Small intestine (tissue), 7 donors: ENCODE measurements around the gene UBA1. TPM values are rescaled to one million over a fixed set of nuclear protein-coding genes. Genes with fewer than 3 reads are reported as not detected.

Experiments
- DNase-seq, 2 donors: peaks; one replicate each; pipeline versions ENCODE4 v3.0.0 to v3.0.0-alpha.2; 2013
- FAIRE-seq: peaks from 2 replicates; lab custom pipeline; 2012; peaks lifted over from hg19 to GRCh38; lab: Jason Lieb, UNC
- H3K27ac ChIP-seq, 3 donors: one replicate each; pipeline ENCODE4 v1.5.1; 2013; ENCODE audit warnings: low read length in 2 of 3, mild to moderate bottlenecking in 2 of 3, control low read depth in 1 of 3, inconsistent platforms in 1 of 3, low read depth in 1 of 3, moderate library complexity in 1 of 3
- H3K27me3 ChIP-seq, 3 donors: one replicate each; pipeline ENCODE4 v1.6.1; 2013; ENCODE audit warnings: low read length in 3 of 3, inconsistent platforms in 1 of 3; ENCODE audit not compliant: control insufficient read depth in 3 of 3, insufficient read depth in 3 of 3
- H3K36me3 ChIP-seq, 3 donors: one replicate each; pipeline ENCODE4 v1.6.1; 2013; ENCODE audit warnings: low read length in 3 of 3, inconsistent platforms in 1 of 3, low read depth in 1 of 3, mild to moderate bottlenecking in 1 of 3, moderate library complexity in 1 of 3; ENCODE audit not compliant: control insufficient read depth in 3 of 3, insufficient read depth in 2 of 3
- H3K4me1 ChIP-seq, 3 donors: one replicate each; pipeline ENCODE4 v1.6.1; 2013; ENCODE audit warnings: low read length in 2 of 3, inconsistent platforms in 1 of 3, low read depth in 1 of 3, mild to moderate bottlenecking in 1 of 3, moderate library complexity in 1 of 3; ENCODE audit not compliant: control insufficient read depth in 3 of 3, insufficient read depth in 2 of 3
- H3K4me3 ChIP-seq, 3 donors: one replicate each; pipeline ENCODE4 v1.5.1; 2013; ENCODE audit warnings: low read length in 3 of 3, control low read depth in 1 of 3, inconsistent platforms in 1 of 3, low read depth in 1 of 3, mild to moderate bottlenecking in 1 of 3, moderate library complexity in 1 of 3
- H3K9me3 ChIP-seq, 2 donors: one replicate each; pipeline ENCODE4 v1.6.1; 2013; ENCODE audit warnings: low read depth in 1 of 2, low read length in 1 of 2; ENCODE audit not compliant: control insufficient read depth in 2 of 2, insufficient read depth in 1 of 2
- WGBS, 3 donors: extraction: QIAGEN DNeasy Blood & Tissue Kit; methylation state at CpG; one replicate each; pipeline ENCODE4 v1.1.7; 2013; 5-methylcytosine and 5-hydroxymethylcytosine counted together
- polyA plus RNA-seq, 4 donors: library from polyadenylated mRNA; stranded (reverse) in 3 of 4; unstranded in 1 of 4; fragments of 200-250 nt in 3 of 4; fragments of 120-200 nt in 1 of 4; gene quantifications; one replicate each; pipeline versions ENCODE4 v1.2.1 to v1.2.3, GENCODE V29; 2013
- donor health status: healthy with polysubstance abuse.
- donor health status: control.
- donor health status: control.
- donor health status: Bipolar disorder and iron deficiency.
- donor health status: healthy.

Gene UBA1
- polyA plus RNA-seq, 4 donors: 90.5 to 148 (median 98.3) TPM

DNA sequence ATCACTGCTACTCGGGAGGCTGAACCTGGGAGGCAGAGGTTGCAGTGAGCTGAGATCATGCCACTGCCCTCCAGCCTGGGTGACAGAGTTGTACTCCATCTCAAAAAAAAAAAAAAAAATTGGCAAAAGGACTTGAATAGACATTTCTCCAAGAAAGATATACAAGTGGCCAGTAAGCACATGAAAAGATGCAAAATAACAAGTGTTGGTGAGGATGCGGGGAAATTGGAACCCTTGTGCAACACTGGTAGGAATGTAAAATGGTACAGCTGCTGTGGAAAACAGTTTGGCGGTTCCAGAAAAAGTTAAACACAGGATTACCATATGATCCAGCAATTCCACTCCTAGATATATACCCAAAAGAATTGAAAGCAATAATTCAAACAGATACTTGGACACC lies 29.2 kb upstream of the UBA1 start:
- no peak for DNase-seq

DNA sequence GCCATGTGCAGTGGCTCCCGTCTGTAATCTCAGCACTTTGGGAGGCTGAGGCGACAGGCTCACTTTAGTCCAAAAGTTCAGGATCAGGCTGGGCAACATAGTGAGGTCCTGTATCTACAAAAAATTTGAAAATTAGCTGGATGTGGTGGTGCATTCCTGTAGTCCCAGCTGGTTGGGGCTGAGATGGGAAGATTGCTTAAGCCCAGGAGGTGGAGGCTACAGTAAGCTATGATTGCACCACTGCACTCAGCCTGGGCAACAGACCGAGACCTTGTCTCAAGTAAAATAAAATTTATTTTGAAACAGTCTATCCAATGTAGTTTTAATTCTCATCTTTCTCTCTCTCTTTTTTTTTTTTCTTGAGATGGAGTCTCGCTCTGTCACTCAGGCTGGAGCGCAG lies 27.5 kb upstream of the UBA1 start:
- no peak overlapping the region for H3K27ac ChIP-seq
- no peak for FAIRE-seq
- 89 to 99% (median 95%) methylated on average over 5 of the region's 5 CpGs for WGBS, 3 donors
- H3K9me3 ChIP-seq: no peaks in the 10 kb centered on the region
- DNase-seq: no peak
- H3K36me3 ChIP-seq: peaks cover 0 to 40% (median 3%) of the 10 kb centered on the region in 3 donors
- no peaks in the 10 kb centered on the region for H3K27me3 ChIP-seq
- no peak overlapping the region for H3K4me3 ChIP-seq
- no peaks in the 10 kb centered on the region for H3K4me1 ChIP-seq

More for the DNA sequence above, 29.2 kb upstream of the UBA1 start:
- Histone ChIP-seq H3K27ac (no peak overlapping the region), H3K27me3 (no peaks in the 10 kb centered on the region), H3K4me1 (no peaks in the 10 kb centered on the region), H3K4me3 (no peak overlapping the region), H3K36me3 (peaks cover 0 to 23% (median under 1%) of the 10 kb centered on the region in 3 donors), H3K9me3 (no peaks in the 10 kb centered on the region)
- WGBS, 3 donors: 97 to 100% (median 98%) methylated on average over 3 of the region's 3 CpGs
- FAIRE-seq: no peak

DNA sequence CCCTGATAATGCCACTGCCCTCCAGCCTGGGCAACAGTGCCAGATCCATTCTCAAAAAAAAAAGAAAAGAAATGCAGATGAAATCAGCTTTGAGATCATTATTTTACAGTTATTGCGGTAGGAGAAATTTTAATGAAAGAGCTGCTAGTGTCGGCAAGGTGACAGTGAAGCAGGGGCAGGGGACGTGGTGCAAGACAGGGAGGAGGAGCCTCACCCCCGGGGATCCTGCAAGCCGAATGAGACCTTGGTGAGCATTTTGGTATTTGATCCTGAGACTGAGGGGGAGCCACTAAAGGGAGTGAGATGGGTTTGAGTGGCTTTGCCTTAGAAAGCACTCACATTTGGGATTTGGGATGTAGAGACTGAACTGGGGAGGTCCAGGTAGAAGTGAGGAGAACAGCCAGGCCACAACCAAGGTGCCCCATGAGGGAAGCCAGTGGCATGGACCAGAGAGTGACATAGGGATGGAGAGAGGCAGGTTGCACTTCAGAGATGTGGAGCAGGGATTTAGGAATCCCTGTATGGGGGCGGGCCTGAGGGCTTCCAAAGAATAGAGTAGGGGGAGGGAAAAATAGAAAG lies 25.0 kb upstream of the UBA1 start:
- H3K27ac ChIP-seq: no peak overlapping the region
- peaks cover 0 to 55% (median 3%) of the 10 kb centered on the region in 3 donors for H3K36me3 ChIP-seq
- no peaks in the 10 kb centered on the region for H3K9me3 ChIP-seq
- no peaks in the 10 kb centered on the region for H3K27me3 ChIP-seq
- DNase-seq (no peak), FAIRE-seq (no peak)
- no peaks in the 10 kb centered on the region for H3K4me1 ChIP-seq
- H3K4me3 ChIP-seq: no peak overlapping the region
- WGBS, 3 donors: 83 to 92% (median 87%) methylated on average over 6 of the region's 6 CpGs

DNA sequence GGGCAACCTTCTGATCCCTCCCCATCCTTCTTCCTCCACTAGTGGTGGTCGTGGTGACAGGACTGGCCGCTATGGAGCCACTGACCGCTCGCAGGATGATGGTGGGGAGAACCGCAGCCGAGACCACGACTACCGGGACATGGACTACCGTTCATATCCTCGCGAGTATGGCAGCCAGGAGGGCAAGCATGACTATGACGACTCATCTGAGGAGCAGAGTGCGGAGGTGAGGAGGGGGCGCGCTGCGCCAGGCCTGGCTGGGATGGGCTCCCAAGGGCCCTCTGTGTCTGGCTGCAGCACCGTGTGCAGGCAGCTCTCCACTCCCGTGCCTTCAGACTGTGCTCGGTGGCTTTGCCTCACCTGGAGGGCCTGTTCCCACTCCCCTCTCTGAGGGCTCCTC lies 24.4 kb upstream of the UBA1 start:
- FAIRE-seq: no peak
- Histone ChIP-seq H3K27ac (no peak overlapping the region), H3K9me3 (no peaks in the 10 kb centered on the region), H3K36me3 (peaks cover 0 to 60% (median 3%) of the 10 kb centered on the region in 3 donors), H3K4me1 (no peaks in the 10 kb centered on the region), H3K27me3 (no peaks in the 10 kb centered on the region), H3K4me3 (no peak overlapping the region)
- no peak for DNase-seq
- WGBS, 3 donors: 94 to 96% (median 94%) methylated on average over 15 to 19 of the region's 19 CpGs

DNA sequence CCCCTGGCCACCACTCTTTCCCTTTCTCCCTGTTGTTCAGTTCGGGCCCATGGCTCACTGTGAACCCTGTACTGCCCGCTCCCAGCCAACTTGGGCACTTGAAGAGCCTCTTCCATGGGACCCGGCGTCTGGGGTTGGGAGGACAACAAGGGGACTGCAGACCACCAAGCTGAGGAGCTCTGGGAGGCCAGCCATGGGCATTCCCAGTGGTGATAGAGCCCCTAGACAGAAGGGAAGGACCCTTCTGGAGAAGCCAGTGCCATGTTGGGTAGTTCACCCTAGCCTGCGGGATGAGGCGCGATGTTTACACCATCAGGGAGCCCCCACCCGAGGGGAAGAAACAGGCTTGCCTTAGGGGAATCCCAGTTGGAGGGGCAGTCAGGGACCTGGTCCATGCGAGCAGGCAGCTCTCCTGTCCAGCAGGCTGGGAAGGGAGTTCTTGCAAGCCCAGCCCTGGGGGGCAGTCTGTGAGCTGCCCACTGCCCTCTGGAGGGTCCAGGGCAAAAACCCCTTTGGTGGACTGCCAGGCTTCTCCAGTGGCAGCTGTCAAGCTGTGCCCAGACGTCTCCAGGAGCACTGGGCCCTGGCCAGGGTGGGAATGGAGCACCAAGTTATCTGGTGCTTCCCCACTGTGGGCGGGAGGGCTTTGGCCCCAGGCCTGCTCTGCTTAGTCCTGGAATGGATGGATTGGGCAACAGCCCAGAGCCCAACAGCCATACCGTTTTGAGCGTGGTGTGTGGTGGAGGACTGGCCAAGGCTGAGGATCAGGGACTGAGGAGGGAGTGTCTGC lies 23.7 kb upstream of the UBA1 start:
- FAIRE-seq (no peak), DNase-seq (no peak)
- 80 to 86% (median 83%) methylated on average over 12 to 13 of the region's 13 CpGs for WGBS, 3 donors
- peaks cover 0 to 66% (median 3%) of the 10 kb centered on the region in 3 donors for H3K36me3 ChIP-seq
- no peak overlapping the region for H3K27ac ChIP-seq
- no peaks in the 10 kb centered on the region for H3K27me3 ChIP-seq
- no peaks in the 10 kb centered on the region for H3K4me1 ChIP-seq
- no peaks in the 10 kb centered on the region for H3K9me3 ChIP-seq
- no peak overlapping the region for H3K4me3 ChIP-seq

DNA sequence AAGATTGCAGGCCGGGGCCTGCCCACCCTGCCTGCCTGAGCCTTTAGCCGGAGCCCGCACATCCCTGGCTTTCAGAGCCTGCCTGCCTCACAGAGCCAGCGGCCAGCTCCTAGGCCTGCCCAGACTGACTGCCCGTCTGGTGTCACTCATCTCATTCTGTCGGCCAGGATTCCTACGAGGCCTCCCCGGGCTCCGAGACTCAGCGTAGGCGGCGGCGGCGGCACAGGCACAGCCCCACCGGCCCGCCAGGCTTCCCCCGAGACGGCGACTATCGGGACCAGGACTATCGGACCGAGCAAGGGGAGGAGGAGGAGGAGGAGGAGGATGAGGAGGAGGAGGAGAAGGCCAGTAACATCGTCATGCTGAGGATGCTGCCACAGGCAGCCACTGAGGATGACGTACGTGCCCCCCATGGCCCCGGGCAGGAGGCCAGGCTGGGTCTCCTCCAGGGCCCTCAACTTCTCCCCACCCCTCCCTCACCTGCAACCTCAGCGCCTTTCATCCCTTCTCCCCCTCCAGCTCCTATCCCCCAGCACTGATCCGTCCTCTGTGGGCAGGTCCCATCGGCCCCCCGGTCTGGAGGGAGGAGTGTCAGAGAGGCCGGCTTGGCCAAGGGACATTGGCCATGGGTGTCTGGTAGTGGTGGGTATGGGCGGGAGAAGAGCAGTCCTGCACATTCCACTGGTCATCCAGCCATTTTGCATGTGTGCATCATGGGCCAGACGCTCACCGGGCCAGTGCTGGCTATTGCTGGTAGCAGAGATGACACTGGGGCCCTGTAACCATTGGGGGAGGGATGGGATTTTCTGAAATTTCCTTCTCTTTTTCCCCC lies 22.6 kb upstream of the UBA1 start:
- Histone ChIP-seq H3K27me3 (no peaks in the 10 kb centered on the region), H3K9me3 (no peaks in the 10 kb centered on the region), H3K27ac (no peak overlapping the region), H3K36me3 (peaks cover 0 to 77% (median 6%) of the 10 kb centered on the region in 3 donors), H3K4me3 (no peak overlapping the region), H3K4me1 (no peaks in the 10 kb centered on the region)
- 84 to 96% (median 92%) methylated on average over 23 to 34 of the region's 34 CpGs for WGBS, 3 donors
- FAIRE-seq: no peak
- DNase-seq: no peak

DNA sequence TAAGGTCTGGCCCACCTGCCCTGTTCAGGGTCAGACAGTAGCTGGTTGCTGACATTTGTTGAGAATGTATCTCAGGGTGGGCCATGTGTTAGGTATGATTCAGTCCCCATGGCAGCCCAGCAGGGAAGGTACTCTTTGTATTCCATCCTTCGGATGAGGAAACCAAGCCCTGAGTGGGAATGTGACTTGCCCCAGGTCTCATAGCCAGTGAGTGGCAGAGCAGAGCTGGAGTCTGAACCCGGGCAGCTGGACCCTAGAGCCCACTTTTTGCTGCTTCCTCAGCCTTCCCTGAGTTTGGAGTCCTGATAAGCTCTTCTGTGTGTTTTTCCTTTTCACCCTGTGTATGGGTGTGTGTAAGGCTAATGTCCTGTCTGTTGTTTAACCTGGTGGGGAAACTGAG lies 21.6 kb upstream of the UBA1 start:
- peaks cover 2 to 80% (median 6%) of the 10 kb centered on the region in 3 donors for H3K36me3 ChIP-seq

DNA sequence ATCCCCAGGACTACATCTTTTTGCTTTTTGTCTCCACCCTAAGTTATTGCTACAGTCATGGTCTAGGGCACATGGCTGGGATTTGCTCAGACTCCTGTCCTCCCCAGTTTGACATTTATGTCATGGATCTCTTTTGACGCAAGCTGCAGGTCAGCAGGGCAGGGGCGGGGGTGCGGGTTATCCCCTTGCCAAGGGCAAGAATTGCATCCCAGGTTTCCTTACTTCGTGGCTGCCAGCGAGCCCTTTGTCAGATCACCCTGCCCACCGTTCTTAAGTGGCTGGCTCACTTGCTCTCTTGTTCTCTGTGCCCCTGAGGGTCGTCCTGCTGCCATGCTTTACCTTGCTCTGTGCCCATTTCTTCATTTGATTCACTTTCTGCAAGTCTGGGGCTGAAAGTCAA lies 21.1 kb upstream of the UBA1 start:
- Histone ChIP-seq H3K4me1 (no peaks in the 10 kb centered on the region), H3K27me3 (no peaks in the 10 kb centered on the region), H3K9me3 (no peaks in the 10 kb centered on the region), H3K27ac (no peak overlapping the region), H3K36me3 (peaks cover 2 to 86% (median 6%) of the 10 kb centered on the region in 3 donors), H3K4me3 (no peak overlapping the region)
- DNase-seq (no peak), FAIRE-seq (no peak)
- WGBS, 3 donors: 84 to 96% (median 95%) methylated on average over 6 to 7 of the region's 7 CpGs

More for the DNA sequence above, 21.6 kb upstream of the UBA1 start:
- FAIRE-seq (no peak), DNase-seq (no peak)
- Histone ChIP-seq H3K4me3 (no peak overlapping the region), H3K9me3 (no peaks in the 10 kb centered on the region), H3K27ac (no peak overlapping the region), H3K27me3 (no peaks in the 10 kb centered on the region), H3K4me1 (no peaks in the 10 kb centered on the region)
- 85 to 94% (median 85%) methylated on average over 2 of the region's 2 CpGs for WGBS, 3 donors
